HepG2 (cell line): ENCODE measurements around the gene RASGRF1.

Experiments
- DZIP1 ChIP-seq: sonication (generic); formaldehyde crosslinking; IDR thresholded peaks from 2 replicates; pipeline ENCODE4 v1.5.0; 2020; ENCODE audit warnings: mild to moderate bottlenecking, missing genetic modification reagents
- GABPA ChIP-seq, 2 experiments: IDR thresholded peaks; 2 replicates each; pipeline ENCODE4 v1.6.1; 2011 to 2016; ENCODE audit warnings: low read depth in 2 of 2, low read length in 1 of 2, missing biosample characterization in 1 of 2, missing genetic modification characterization in 1 of 2
- RAD21 ChIP-seq: fragments of 450-650 bp; formaldehyde crosslinking; IDR thresholded peaks from 2 replicates; pipeline ENCODE4 v1.5.0; 2020; ENCODE audit warnings: mild to moderate bottlenecking
- RBFOX2 ChIP-seq: fragments of 200-400 bp; formaldehyde crosslinking; IDR thresholded peaks from 2 replicates; pipeline ENCODE4 v1.6.1; 2017; ENCODE audit warnings: low read depth, mild to moderate bottlenecking, low read length
- ZNF263 ChIP-seq: sonication (generic); formaldehyde crosslinking; IDR thresholded peaks from 2 replicates; pipeline ENCODE4 v1.4.0; 2020; ENCODE audit warnings: missing genetic modification reagents
- ZNF275 ChIP-seq: sonication (generic); formaldehyde crosslinking; IDR thresholded peaks from 2 replicates; pipeline ENCODE4 v1.8.0; 2022; ENCODE audit warnings: missing genetic modification reagents, mild to moderate bottlenecking, inconsistent platforms, borderline replicate concordance

GRCh38 chr15:79023918-79024317 is 66.7 kb downstream of the RASGRF1 start:
- TF ChIP-seq RBFOX2 (no peak), RAD21 (CRISPR knock-in tag) (no peak), ZNF275 (CRISPR knock-in tag) (no peak), ZNF263 (CRISPR knock-in tag) (no peak), DZIP1 (CRISPR knock-in tag) (no peak), GABPA (IDR thresholded peaks at IDR 0.05; ENCODE audit: low read depth, low read length) (no peak), GABPA (CRISPR knock-in tag; IDR thresholded peaks at IDR 0.05; ENCODE audit: low read depth) (no peak)
